Gastroesophageal sphincter (tissue), 3 donors: ENCODE measurements around the gene STX5.

Experiments used
- CTCF ChIP-seq, 4 experiments: fragments of 200-600 bp in 2 of 4; fragments of 450-650 bp in 2 of 4; sonication (generic) in 1 of 4; IDR thresholded peaks; one replicate each; pipeline ENCODE4 v1.5.1; 2017 to 2019; ENCODE audit warnings: antibody characterized with exemption in 4 of 4, mild to moderate bottlenecking in 2 of 4, moderate library complexity in 2 of 4
- EP300 ChIP-seq: sonication (generic); formaldehyde crosslinking; IDR thresholded peaks from one replicate; pipeline ENCODE4 v1.6.1; 2017; ENCODE audit warnings: antibody characterized with exemption, mild to moderate bottlenecking
- POLR2A ChIP-seq, 2 donors: fragments of 450-650 bp; IDR thresholded peaks; one replicate each; pipeline ENCODE4 v1.6.1; 2017; ENCODE audit warnings: antibody characterized with exemption in 2 of 2, mild to moderate bottlenecking in 2 of 2, moderate library complexity in 1 of 2
- POLR2AphosphoS5 ChIP-seq: sonication (generic); formaldehyde crosslinking; IDR thresholded peaks from one replicate; pipeline ENCODE4 v1.6.1; 2017; ENCODE audit warnings: antibody characterized with exemption

- TF ChIP-seq POLR2AphosphoS5 = no peak
- no peak for TF ChIP-seq CTCF (IDR thresholded peaks at IDR 0.05)
- no peak for TF ChIP-seq EP300
- TF ChIP-seq POLR2A (IDR thresholded peaks at IDR 0.05) = no peak
Observed at GRCh38 chr11:62875698-62876478, 44.0 kb upstream of the STX5 start.
